HG03060 (cell line): ENCODE results near the gene LRRC74B.
"Not testable (repeated sequence)": the region's sequence is repeated elsewhere in the genome, so short reads cannot be mapped to it uniquely, and the experiment has no call there.

Source experiments
- ATAC-seq: cut with Tn5 transposase; IDR thresholded peaks from one replicate; pipeline ENCODE4 v1.9.1; 2021; ENCODE audit warnings: low read depth, moderate number of reproducible peaks; ENCODE audit not compliant: unreplicated experiment

LRRC74B gene

DNA sequence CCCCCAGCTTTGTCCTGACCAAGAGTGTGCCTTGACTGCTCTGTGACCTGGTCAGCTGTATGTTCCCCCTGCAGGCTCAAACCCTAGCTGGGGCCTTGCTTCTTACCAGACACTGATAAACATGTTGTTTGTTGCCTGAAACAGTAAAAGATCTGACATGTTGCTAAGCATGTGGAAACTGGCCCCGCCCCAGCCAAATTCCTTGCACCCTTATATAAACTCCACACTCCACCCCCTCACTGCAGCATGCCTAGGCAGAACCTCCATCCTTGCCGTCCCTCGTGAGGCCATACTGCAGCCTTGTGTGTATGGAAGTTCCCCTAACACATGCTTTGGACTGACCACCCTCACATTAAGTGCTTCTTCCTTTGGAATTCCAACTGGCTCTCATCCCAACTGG is 27.3 kb downstream of the LRRC74B start:
- ATAC-seq, result no peak

DNA sequence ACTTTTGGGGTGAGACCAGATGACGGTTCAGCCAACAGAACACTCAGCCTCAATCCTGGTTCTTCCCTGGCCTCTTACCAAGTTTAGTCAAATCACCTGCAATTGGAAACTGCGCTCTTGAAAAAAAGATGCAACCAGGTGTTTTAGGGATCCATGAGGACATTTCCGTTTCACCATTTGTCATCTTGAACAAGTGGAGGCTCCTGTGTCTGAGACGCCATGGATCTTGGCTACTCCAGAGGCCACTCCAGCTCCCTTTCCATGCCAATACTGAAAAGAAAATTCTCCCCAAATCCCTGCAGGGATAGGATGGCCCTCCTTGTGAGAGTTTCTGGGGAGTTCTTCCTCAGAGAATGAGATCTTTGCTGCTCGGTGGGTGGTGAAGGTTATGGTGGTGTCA is 27.7 kb downstream of the LRRC74B start:
- no peak for ATAC-seq

DNA sequence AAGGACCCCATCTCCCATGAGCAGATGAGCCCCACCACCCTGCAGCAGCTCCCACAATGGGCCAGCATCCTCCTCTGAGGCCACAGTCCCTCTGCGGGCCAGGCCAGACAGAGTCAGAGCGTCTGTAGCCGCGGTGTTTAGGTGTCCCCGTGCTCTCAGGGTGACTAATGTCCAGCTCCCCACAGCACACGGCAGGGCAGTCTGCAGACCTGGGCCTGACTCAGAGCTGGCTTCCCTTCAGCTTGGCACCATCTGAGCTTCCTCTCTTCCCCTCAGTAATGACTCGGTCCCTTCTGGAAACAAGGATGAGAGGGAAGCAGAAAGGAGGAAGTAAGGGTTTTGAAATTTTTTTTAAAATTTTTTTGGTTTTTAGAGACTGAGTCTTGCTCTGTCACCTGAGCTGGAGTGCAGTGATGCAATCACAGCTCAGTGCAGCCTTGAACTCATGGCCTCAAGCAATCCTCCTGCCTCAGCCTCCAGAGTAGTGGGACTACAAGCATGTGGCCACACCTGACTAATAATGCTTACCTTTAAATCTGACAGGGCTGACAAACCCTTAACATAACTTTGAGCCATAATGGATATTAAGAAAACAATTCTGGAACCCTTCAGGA is 28.5 kb downstream of the LRRC74B start:
- ATAC-seq, result no peak

- ATAC-seq, result no peak
Observed at GRCh38 chr22:21075516-21076138, 29.9 kb downstream of the LRRC74B start.

DNA sequence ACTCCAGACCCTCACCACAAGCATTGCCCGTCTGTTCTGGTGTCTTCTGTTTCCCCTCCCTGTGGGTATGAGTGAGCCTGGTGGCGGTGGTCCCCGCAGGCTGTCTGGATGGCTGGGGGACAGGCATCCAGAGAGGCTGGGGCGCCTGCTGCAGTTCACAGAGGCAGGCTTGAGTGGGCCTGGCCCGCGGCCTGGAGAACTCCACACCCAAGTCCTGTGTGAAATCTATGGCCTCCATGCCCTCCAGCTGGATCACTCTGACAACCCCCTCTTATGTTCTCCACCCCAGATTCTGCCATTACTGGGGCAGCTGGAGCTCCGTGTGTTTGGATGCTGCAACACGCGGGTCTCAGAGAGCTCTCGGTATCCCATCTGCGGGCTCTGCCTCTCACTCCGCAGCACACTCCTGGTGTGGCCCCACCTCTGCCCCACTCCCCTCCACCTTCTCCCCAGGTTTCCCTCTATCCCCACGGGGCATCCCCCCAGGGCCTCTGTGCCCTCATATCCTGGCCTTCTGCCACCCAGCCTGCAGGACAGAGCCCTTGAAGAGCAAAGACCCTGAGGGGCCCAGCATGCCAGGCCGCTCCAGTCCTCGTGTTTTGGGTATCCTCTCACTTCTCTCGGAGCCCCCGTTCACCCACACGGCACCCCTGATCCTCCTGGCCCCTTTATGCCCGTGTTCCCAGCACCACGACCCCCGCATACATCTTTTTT is 31.3 kb downstream of the LRRC74B start:
- no peak for ATAC-seq

DNA sequence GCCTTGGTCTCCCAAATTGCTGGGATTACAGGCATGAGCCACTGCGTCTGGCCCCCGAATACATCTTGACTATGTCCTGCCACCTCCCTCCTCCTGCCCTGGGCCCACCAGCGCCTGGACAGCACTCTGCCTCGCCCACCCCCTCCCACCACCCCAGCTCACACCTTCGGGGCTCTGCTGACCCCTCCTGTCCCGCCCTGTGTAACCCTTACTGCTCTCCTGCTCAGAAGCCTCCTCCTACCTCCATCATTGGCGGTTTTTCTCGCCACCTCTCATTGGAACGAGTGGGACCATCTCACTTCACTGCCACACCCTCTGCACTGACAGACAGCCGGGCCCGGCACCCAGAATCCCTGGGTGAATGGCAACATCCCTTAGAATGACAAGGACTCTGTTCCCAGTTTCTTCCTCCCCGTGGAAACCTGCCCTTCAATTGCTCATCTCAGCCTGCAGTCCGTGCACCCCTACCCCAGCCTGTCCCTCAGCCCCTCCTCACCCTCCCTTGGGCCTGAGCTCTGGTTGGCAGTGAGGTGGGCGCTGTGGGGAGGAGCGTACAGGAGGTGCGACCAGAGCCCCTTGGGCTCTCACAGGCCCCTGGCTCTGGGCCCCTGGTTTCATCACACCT is 32.2 kb downstream of the LRRC74B start:
- no peak for ATAC-seq

DNA sequence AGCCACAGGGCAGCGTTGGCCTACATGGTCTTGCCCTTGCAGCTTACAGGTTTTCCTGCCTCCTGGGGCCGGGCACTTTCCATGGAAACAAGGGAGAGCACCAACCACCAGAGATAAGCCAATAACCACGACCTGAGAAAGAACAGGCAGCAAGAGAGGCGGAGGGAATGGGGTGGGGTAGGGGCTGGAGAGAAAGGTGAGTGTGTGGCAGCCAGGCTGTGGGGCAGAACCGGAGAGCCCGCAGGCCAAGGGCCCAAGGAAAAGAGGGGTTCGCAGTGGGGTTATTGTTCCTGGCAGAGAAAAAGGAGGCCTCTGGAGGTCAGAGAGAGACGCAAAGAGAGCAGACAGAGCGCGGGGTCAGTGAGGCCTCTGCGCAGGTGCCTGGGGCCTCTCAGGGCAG is 33.2 kb downstream of the LRRC74B start:
- no peak for ATAC-seq

GRCh38 chr22:21079493-21079892 is 33.7 kb downstream of the LRRC74B start:
- no peak for ATAC-seq

DNA sequence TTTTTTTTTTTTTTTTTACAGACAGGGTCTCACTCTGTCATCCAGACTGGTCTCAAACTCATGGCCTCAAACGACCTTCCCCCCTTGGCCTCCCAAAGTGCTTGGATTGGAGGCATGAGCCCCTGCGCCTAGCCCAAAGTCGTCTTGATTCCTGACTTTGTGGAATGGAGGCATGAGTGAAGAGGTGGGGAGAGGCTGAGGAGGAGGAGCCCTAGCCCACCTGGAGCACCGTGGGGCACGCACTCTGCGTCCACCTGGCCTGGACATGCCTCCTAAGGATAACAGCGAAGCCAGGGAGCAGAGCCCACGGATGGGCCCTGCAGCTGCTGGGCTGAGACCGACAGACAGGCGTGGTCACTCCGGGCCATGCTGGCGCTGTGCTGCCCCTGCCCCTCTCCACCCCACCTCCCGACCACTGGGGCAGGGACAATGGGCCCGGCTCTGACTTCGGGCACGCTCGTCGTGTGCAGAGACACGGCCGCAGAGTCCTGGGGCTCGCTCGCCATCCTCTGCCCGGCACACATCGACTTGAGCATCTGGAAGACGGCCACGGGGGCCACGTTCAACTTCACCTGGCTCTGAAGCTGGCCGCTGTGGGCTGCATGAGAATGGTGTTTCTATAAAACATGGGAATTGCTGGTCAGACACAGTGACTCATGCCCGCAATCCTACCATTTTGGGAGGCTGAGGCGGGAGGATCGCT is 34.8 kb downstream of the LRRC74B start:
- no peak for ATAC-seq

DNA sequence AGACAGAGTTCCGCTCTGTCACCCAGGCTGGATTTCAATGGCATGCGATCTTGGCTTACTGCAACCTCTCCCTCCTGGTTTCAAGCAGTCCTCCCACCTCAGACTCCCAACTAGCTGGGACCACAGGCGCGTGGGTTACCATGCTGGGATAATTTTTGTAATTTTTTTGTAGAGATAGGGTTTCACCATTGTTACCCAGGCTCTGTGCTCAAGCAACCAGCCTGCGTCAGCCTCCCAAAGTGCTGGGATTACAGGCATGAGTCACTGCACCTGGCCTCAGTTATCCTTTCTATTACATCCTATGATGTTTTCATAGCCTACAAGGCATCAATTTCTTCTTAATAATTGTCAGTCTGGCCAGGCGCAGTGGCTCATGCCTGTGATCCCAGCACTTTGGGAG is 36.5 kb downstream of the LRRC74B start:
- no peak for ATAC-seq

GRCh38 chr22:21087119-21087518 is 41.4 kb downstream of the LRRC74B start:
- no peak for ATAC-seq

GRCh38 chr22:21087926-21088325 is 42.2 kb downstream of the LRRC74B start:
- not testable (repeated sequence) for ATAC-seq

DNA sequence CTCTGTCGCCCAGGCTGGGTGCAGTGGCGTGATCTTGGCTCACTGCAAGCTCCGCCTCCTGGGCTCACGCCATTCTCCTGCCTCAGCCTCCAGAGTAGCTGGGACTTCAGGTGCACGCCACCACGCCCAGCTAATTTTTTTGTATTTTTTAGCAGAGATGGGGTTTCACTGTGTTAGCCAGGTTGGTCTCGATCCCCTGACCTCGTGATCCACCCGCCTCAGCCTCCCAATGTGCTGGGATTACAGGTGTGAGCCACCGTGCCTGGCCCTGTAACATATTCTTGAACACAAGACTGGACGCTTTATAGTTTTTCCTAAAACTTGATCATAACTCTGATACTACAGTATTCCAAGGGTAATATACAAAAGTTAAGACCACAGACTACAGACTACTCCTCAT is 45.5 kb downstream of the LRRC74B start:
- not testable (repeated sequence) for ATAC-seq

GRCh38 chr22:21092797-21093554 is 47.2 kb downstream of the LRRC74B start:
- ATAC-seq, result no peak

DNA sequence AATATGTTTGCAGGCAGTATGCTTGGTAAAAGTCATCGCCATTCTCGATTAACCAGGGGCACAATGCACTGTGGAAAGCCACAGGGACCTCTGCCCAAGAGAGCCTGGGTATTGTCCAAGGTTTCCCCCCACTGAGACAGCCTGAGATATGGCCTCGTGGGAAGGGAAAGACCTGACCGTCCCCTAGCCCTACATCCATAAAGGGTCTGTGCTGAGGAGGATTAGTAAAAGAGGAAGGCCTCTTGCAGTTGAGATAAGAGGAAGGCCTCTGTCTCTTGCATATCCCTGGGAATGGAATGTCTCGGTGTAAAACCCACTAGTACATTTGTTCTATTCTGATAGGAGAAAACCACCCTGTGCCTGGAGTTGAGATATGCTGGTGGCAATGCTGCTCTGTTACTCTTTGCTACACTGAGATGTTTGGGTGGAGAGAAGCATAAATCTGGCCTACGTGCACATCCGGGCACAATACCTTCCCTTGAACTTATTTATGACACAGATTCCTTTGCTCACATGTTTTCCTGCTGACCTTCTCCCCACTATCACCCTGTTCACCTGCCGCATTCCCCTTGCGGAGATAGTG is 47.9 kb downstream of the LRRC74B start:
- ATAC-seq, result not testable (repeated sequence)

- ATAC-seq, result no peak
Observed at GRCh38 chr22:21094911-21095772, 49.4 kb downstream of the LRRC74B start.

- ATAC-seq, result no peak
Observed at GRCh38 chr22:21095773-21096107, 50.0 kb downstream of the LRRC74B start.

- not testable (repeated sequence) for ATAC-seq
Observed at GRCh38 chr22:21096878-21097277, 51.1 kb downstream of the LRRC74B start.

GRCh38 chr22:21098099-21098671 is 52.4 kb downstream of the LRRC74B start:
- ATAC-seq, result no peak
